ENCODE results near the gene SERTAD3.
A peak's percentile ranks its signal among the peaks of the same experiment; 100 is the strongest.
"Not testable (repeated sequence)": the region's sequence is repeated elsewhere in the genome, so short reads cannot be mapped to it uniquely, and the experiment has no call there.

SERTAD3 gene, protein sequence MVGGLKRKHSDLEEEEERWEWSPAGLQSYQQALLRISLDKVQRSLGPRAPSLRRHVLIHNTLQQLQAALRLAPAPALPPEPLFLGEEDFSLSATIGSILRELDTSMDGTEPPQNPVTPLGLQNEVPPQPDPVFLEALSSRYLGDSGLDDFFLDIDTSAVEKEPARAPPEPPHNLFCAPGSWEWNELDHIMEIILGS

DNA sequence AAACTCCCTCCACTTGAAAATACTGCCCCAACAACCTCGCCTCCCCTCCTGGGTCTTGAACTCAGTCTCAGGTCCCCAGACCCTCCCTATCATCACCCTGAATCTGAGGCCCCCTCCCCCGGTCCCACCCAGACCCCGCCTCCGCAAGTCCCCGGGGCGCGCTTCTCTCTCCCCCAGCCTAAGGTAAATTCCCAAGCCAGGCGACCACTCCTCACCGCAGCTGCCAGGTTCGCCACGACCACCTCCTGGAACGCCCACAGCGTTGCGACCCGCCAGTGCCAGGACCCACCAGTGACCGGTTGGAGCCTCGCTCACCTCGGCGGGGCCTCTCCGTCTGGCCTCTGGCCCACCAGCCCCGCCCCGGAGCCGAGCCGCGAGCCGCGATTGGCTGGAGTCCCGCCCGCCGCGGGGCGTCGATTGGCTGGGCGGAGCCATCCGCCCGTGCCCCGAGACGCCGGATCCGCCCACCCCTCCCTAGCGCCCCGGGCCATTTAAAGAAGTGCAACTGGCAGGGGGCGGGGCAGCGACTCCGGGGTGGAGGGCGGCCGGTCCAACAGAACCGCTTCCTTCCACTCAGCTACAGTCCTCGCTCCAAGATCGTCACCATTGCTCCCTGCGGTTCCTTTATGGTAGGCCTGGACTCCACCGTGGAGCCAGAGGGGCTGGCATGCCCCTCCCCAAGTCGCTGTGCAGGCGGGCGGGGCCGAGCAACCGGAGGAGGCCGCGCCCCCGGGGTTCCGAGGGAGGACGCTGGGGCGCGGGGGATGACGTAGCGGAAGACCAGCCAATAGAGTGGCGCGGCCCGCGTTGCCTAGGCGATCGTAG lies at the start of gene SERTAD3:
TSS of gene SERTAD3 (minus strand) at position 336 of the 825 bp plus-strand sequence. CDS start 2,255 bp downstream, outside the sequence.
- no peak for TF ChIP-seq ZNF274 (IDR thresholded peaks at IDR 0.05; ENCODE audit: low read depth, low read length)
- H3K4me3 ChIP-seq (ENCODE audit: low read length): peak within 1 kb of the TSS; percentile 84

DNA sequence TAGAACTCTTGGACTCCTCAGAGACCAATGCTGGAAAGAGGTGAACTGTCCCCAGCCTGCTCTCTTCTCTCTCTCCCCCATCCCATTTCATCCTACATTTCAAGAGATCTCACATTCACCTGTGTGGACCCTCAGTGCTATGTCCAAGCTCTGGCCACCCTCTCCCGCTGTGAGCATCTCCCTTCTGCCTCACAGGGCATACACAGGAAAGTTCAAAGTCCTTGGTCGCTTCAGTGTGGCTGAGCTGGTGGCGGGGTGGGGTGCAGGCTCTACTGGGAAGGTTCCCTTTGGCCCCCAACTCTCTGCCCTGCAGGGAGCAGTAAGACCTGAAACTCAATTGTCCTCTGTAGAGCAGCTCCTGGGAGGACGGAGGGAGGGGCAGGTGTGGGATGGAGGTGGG lies 49.6 kb upstream of the SERTAD3 start:
- TF ChIP-seq ZNF274 (IDR thresholded peaks at IDR 0.05; ENCODE audit: low read depth, low read length): no peak
- H3K4me3 ChIP-seq (ENCODE audit: low read length): no peak overlapping the region

DNA sequence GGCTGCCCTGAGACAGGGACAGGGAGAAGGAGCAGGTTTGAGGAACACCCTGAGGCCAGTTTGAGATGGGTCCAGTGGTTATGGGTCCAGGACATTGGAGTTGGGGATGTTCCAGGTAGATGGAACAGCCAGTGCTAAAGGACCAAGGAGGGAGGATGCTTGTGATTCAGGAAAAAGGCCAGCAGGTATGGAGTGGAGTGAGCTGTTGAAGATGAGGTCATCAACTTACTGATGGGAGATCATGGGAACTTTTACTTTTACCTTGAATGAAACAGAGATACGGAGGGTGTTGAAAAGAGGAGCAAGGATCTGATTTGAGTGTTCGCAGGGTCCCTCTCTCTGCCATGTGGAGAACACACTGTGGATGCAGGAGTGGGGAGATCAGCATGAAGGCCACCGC lies 48.1 kb upstream of the SERTAD3 start:
- no peak for TF ChIP-seq ZNF274 (IDR thresholded peaks at IDR 0.05; ENCODE audit: low read depth, low read length)
- H3K4me3 ChIP-seq (ENCODE audit: low read length): no peak overlapping the region

DNA sequence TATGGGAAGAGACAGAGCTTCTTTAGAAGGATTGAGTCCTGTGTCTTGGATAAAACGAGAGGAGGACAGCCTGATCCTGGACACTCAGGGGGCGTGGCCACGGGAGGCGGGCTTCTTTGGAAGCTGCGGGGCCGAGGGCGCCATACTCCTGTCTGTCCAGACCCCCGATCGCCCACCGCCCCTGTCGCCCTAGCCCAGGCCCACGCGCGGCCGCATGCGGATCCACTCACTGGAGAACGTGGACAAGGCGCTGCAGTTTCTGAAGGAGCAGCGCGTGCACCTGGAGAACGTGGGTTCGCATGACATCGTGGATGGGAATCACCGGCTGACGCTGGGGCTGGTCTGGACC lies 45.7 kb upstream of the SERTAD3 start:
- H3K4me3 ChIP-seq (ENCODE audit: low read length): no peak overlapping the region
- TF ChIP-seq ZNF274 (IDR thresholded peaks at IDR 0.05; ENCODE audit: low read depth, low read length): no peak

DNA sequence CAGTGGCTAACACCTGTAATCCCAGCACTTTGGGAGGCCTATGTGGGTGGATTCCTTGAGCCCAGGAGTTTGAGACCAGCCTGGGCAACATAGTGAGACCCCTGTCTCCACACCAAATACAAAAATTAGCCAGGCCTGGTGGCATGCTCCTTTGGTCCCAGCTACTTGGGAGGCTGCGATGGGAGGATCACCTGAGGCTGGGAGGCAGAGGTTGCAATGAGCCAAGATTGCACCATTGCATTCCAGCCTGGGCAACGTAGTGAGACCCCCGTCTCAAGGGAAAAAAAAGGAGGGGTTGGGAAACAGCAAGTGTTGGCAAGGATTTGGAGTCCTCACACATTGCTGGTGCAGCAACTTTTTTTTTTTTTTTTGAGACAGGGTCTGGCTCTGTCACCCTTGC lies 41.9 kb upstream of the SERTAD3 start:
- no peak overlapping the region for H3K4me3 ChIP-seq (ENCODE audit: low read length)
- TF ChIP-seq ZNF274 (IDR thresholded peaks at IDR 0.05; ENCODE audit: low read depth, low read length): no peak

DNA sequence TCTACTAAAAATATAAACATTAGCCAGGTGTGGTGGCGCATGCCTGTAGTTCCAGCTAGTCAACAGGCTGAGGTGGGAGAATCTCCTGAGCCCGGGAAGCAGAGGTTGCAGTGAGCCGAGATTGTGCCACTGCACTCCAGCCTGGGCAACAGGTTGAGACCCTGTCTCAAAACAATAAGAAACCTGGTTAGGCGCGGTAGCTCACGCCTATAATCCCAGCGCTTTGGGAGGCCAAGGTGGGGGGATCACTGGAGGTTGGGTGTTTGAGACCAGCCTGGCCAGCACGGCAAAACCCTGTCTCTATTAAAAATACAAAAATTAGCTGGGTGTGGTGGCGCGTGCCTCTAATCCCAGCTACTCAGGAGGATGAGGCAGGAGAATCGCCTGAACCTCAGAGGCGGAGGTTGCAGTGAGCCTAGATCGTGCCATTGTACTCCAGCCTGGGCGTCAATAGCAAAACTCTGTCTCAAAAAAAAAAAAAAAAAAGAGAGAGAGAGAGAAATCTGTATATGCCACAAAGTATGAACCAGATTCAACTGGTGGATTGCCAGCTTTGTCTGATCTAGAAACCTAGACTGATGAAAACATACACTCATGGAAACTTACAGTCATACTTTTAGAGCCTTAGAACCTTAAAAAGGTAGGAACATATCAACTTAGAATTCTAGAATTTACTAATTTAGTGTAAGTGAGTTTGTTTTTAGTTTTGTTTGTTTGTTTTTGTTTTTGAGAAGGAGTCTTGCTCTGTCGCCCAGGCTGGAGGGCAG lies 31.9 kb upstream of the SERTAD3 start:
- H3K4me3 ChIP-seq (ENCODE audit: low read length): not testable (repeated sequence)

DNA sequence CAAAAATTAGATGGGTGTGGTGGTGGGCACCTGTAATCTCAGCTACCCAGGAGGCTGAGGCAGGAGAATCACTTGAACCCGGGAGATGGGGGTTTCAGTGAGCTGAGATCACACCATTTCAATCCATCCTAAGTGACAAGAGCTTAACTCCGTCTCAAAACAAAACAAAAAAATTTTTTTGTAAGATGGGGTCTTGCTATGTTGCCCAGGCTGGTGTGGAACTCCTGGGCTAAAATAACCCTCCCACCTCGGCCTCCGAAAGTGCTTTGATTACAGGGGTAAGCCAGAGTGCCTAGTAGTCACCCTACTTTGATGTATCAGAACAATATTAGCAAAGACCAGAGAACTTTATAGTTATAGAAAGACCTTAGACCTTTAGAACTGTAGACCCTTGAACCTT lies 30.6 kb upstream of the SERTAD3 start:
- H3K4me3 ChIP-seq (ENCODE audit: low read length): no peak overlapping the region
- TF ChIP-seq ZNF274 (IDR thresholded peaks at IDR 0.05; ENCODE audit: low read depth, low read length): no peak

DNA sequence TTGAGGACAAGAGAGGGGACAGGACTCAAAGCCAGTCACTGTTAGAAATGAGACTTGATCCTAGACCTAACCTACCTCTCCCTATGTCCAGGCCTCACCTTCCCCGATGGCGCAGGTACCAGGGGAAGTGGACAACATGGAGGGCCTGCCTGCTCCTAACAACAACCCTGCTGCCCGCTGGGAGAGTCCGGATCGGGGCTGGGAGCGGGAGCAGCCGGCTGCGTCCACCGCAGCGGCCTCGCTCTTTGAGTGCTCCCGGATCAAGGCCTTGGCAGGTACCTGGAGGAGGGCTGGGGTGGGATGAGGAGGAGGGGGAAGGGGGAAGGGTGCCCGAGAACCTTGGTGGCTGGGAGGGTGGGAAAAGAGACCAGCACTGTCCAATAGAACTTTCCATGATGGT lies 28.4 kb upstream of the SERTAD3 start:
- no peak for TF ChIP-seq ZNF274 (IDR thresholded peaks at IDR 0.05; ENCODE audit: low read depth, low read length)
- no peak overlapping the region for H3K4me3 ChIP-seq (ENCODE audit: low read length)

DNA sequence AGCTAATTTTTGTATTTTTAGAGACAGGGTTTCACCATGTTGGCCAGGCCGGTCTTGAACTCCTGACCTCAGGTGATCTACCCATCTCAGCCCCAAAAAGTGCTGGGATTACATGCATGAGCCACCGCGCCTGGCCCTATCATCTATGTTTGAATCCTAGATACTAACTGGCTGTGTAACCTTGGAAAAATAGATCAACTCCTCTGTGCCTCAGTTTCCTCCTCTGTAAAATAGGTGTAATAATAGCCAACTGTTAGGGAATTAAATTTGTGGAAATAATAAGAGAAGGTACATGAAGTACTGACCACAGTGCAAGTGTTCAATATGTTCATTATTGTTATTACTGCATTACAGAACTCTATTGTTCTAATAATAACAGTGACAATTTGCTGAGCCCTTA lies 27.0 kb upstream of the SERTAD3 start:
- H3K4me3 ChIP-seq (ENCODE audit: low read length): no peak overlapping the region
- no peak for TF ChIP-seq ZNF274 (IDR thresholded peaks at IDR 0.05; ENCODE audit: low read depth, low read length)

DNA sequence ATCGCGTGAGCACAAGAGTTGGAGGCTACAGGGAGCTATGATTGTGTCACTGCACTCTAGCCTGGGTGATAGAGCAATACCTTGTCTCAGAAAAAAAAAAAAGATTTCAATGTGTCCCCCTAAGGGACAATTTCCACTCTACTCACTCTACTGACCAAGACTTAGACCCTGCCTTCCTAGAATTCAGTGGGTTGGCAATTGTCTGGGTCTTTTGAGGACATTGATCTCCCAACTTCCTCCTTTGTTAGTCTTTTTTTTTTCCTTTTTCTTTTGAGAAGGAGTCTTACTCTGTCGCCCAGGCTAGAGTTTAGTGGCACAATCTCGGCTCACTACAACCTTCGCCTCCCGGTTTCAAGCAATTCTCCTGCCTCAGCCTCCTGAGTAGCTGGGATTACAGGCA lies 24.9 kb upstream of the SERTAD3 start:
- TF ChIP-seq ZNF274 (IDR thresholded peaks at IDR 0.05; ENCODE audit: low read depth, low read length): no peak
- H3K4me3 ChIP-seq (ENCODE audit: low read length): no peak overlapping the region

DNA sequence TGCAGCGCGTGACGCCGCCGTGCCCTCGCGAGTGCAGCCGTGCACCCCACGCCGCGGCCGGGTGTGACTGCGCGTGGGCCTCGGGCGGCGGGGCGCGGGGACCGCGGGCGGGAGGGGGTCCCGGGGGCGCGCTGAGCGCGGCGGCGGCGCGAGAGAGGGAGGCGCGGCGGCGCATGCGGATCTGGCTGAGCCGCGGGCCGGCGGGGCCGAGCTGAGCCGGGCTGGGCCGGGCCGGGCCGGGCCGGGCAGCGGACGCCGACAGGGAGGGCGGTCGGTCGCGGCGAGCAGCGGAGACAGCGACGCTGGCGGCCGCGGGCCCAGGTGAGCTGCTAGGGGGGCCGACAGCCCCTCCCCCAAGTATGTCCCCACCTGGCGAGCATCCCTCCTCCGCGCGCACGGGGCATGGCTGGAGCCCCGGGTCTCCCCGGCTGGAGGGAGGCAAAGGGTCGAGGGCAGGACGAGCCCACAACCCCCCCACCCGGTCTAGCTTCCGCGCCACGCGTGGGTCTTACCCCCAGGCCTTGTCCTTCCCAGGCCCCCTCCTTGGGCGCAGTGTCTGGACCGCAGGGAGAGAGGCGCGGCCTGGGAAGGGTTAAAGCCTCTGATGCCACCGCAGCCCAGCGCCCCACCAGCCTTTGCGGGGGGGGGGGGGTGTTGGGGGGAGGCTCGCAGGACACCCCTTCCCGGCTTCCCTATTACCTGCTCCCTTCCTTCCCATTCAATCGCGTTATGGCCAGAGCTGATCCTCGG lies 23.0 kb upstream of the SERTAD3 start, which contains the start of gene SPTBN4:
TSS of gene SPTBN4 (plus strand) at position 17 of the 750 bp plus-strand sequence. CDS start 5,621 bp downstream, outside the sequence.
- no peak for TF ChIP-seq ZNF274 (IDR thresholded peaks at IDR 0.05; ENCODE audit: low read depth, low read length)
- peak within 1 kb of the TSS; percentile 56; the same call in 1 of the 2 replicates for H3K4me3 ChIP-seq (ENCODE audit: low read length)

DNA sequence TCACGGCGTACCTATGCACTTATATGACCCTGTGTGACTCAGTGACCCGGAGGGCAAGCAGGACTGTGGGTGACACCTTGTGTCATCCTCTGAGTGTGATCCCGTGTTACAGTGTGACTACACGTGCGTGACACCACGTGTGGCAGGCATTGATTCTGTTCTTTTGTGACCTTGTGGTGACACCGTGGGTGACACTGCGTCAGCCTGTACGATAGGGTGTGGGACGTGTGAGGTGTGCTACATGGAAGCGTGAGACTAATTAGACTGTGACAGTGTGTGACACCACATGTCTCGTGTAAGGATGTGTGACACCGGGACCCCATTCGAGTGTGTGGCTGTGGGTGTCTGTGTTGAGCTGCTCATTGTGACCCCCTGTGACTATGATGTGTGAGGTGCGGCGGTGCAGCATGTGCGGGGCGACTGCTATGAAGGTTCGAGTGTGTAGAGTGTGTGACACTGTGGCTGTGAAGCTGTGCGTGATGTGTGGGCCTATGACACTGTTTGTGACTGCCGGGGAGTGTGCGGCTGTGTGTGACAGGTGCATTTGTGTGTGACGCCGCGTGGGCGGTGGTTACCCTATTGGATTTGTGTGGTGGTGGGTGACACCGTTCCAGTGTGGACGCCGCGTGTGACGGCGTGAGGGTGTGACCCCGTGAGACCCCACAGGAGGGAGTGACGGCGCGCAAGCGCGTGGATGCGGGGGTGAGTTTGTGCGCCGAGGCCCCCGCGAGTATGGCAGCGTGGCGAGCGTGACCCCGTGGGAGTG lies 22.3 kb upstream of the SERTAD3 start:
- H3K4me3 ChIP-seq (ENCODE audit: low read length): peak overlapping the region; percentile 56; the same call in 1 of the 2 replicates
- no peak for TF ChIP-seq ZNF274 (IDR thresholded peaks at IDR 0.05; ENCODE audit: low read depth, low read length)

DNA sequence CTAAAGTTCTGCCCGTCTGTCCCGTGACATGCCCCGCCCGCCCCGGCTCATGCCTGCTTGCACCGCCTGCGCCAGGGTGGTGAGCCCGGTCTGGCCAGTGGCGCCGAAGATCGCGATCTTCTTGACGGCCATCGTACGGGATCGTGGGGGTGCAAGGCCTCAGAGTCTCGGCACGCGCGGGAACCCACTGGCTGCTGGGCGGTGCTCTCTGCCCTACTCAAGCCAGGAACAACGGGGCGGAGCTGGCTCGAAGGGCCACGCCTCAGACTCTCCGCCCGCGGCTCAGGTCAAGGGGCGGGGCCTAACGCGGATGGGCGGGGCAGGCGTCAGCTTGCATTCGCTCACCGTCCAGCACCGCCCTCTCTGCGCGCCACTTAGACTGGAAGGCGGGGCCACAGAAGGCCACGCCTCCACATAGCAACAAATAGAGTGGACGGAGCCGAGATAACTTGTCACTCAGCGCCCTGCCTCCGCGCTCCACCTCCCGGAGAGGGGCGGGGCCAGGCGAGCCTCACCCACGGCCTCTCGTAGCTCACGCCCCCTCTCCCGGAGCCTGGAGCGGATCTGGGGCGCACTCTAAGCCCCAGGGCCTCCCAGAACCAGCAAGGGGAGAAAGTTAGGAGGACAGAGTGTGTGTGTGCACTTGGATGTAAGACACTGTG lies 21.6 kb upstream of the SERTAD3 start, which contains the start of gene BLVRB:
TSS of gene BLVRB (minus strand) at position 189 of the 662 bp plus-strand sequence. CDS start at position 132, 57 bp downstream.
- TF ChIP-seq ZNF274 (IDR thresholded peaks at IDR 0.05; ENCODE audit: low read depth, low read length): no peak
- H3K4me3 ChIP-seq (ENCODE audit: low read length): peak within 1 kb of the TSS; percentile 74

All from GM08714 (cell line).